Smooth muscle cell (in vitro differentiated cells): ENCODE results near the gene CCDC175. TPM values are rescaled to one million over a fixed set of nuclear protein-coding genes. Genes with fewer than 3 reads are reported as not detected.

Source experiments
- DNase-seq: peaks from one replicate; lab custom pipeline; 2025; ENCODE audit not compliant: unreplicated experiment; lab: John Stamatoyannopoulos, UW
- H2AFZ ChIP-seq: fragments of 200-600 bp; sonication (generic); 2 replicates; pipeline ENCODE4 v1.6.0; 2016; ENCODE audit warnings: antibody characterized with exemption, low read depth, mild to moderate bottlenecking
- H3F3A ChIP-seq: fragments of 200-600 bp; sonication (generic); 2 replicates; pipeline ENCODE4 v1.6.0; 2017; ENCODE audit warnings: antibody characterized with exemption, low read depth
- H3K27ac ChIP-seq: fragments of 200-600 bp; sonication (generic); 2 replicates; pipeline ENCODE4 v1.5.1; 2016; ENCODE audit warnings: low read depth, mild to moderate bottlenecking
- H3K27me3 ChIP-seq: fragments of 200-600 bp; sonication (generic); 2 replicates; pipeline ENCODE4 v1.6.1; 2016; ENCODE audit warnings: low read depth, mild to moderate bottlenecking
- H3K36me3 ChIP-seq: fragments of 200-600 bp; sonication (generic); 2 replicates; pipeline ENCODE4 v1.5.1; 2016; ENCODE audit warnings: low read depth
- H3K4me1 ChIP-seq: fragments of 200-600 bp; sonication (generic); 2 replicates; pipeline ENCODE4 v1.5.1; 2016; ENCODE audit warnings: low read depth
- H3K4me2 ChIP-seq: fragments of 200-600 bp; sonication (generic); 2 replicates; pipeline ENCODE4 v1.6.0; 2016; ENCODE audit warnings: mild to moderate bottlenecking
- H3K4me3 ChIP-seq: fragments of 200-600 bp; sonication (generic); 2 replicates; pipeline ENCODE4 v1.5.1; 2016; ENCODE audit warnings: mild to moderate bottlenecking
- H3K79me2 ChIP-seq: fragments of 200-600 bp; sonication (generic); 2 replicates; pipeline ENCODE4 v1.6.0; 2016; ENCODE audit warnings: low read depth, mild to moderate bottlenecking
- H3K9ac ChIP-seq: fragments of 200-600 bp; sonication (generic); 2 replicates; pipeline ENCODE4 v1.6.0; 2016; ENCODE audit warnings: low read depth
- H3K9me3 ChIP-seq: fragments of 200-600 bp; sonication (generic); replicated peaks from 2 replicates; pipeline ENCODE4 v1.5.1; 2016; ENCODE audit warnings: low read depth
- H4K20me1 ChIP-seq: fragments of 200-600 bp; sonication (generic); 2 replicates; pipeline ENCODE4 v1.6.0; 2016; ENCODE audit warnings: low read depth
- WGBS: methylation state at CpG from one replicate; pipeline ENCODE4 v1.1.7; 2016; ENCODE audit warnings: low lambda C conversion rate; 5-methylcytosine and 5-hydroxymethylcytosine counted together
- polyA plus RNA-seq: library from polyadenylated mRNA; unstranded; fragments of >200 nt; fragmentation: Nextera tagmentation; extraction: Ambion mirVana; gene quantifications from 2 replicates; pipeline ENCODE4 v1.2.1, GENCODE V29; 2016
- total RNA-seq: library from RNA; depleted of rRNA; stranded (reverse); fragments of >200 nt; gene quantifications from 2 replicates; pipeline ENCODE4 v1.2.3, GENCODE V29; 2014
- TF ChIP-seq, protein P1 (sequence below): fragments of 200-600 bp; sonication (generic); IDR thresholded peaks from 2 replicates; pipeline ENCODE4 v1.5.1; 2017; ENCODE audit warnings: borderline replicate concordance, mild to moderate bottlenecking, antibody characterized with exemption; ENCODE audit not compliant: insufficient read depth, poor library complexity, severe bottlenecking

The CCDC175 gene
- total and polyA plus RNA-seq, 2 experiments from 2014 or later, result not detected

DNA sequence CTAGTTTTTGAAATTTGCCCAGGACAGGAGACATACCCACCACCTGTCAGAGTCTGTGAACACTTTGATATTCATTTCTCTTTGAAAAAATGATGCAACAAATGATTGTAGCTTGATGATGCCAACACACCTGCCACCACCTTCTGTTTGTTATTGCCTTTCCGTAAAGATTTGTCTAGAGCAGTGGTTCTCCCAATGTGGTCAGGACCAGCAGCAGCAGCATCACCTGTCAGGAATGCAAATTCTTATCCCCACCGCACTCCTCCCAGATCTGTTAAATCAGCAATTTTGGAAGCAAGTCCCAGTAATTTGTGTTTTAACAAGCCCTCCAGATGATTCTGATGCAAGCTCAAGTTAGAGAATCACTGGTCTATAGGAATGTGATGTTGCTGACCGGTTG is 9.9 kb downstream of the CCDC175 start:
- Histone ChIP-seq H3K27me3 (peaks cover 9% of the 10 kb centered on the region), H3K27ac (no peak overlapping the region), H3K4me2 (no peak overlapping the region), H4K20me1 (no peaks in the 10 kb centered on the region), H3K36me3 (no peaks in the 10 kb centered on the region), H2AFZ (no peak overlapping the region), H3K4me1 (peaks cover 23% of the 10 kb centered on the region), H3K9ac (no peak overlapping the region), H3F3A (no peaks in the 10 kb centered on the region), H3K79me2 (no peaks in the 10 kb centered on the region), H3K9me3 (no peaks in the 10 kb centered on the region), H3K4me3 (no peak overlapping the region)
- DNase-seq, result no peak
- 74% methylated on average over 3 of the region's 3 CpGs for WGBS
- TF ChIP-seq, protein P1, sequence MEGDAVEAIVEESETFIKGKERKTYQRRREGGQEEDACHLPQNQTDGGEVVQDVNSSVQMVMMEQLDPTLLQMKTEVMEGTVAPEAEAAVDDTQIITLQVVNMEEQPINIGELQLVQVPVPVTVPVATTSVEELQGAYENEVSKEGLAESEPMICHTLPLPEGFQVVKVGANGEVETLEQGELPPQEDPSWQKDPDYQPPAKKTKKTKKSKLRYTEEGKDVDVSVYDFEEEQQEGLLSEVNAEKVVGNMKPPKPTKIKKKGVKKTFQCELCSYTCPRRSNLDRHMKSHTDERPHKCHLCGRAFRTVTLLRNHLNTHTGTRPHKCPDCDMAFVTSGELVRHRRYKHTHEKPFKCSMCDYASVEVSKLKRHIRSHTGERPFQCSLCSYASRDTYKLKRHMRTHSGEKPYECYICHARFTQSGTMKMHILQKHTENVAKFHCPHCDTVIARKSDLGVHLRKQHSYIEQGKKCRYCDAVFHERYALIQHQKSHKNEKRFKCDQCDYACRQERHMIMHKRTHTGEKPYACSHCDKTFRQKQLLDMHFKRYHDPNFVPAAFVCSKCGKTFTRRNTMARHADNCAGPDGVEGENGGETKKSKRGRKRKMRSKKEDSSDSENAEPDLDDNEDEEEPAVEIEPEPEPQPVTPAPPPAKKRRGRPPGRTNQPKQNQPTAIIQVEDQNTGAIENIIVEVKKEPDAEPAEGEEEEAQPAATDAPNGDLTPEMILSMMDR, result no peak

DNA sequence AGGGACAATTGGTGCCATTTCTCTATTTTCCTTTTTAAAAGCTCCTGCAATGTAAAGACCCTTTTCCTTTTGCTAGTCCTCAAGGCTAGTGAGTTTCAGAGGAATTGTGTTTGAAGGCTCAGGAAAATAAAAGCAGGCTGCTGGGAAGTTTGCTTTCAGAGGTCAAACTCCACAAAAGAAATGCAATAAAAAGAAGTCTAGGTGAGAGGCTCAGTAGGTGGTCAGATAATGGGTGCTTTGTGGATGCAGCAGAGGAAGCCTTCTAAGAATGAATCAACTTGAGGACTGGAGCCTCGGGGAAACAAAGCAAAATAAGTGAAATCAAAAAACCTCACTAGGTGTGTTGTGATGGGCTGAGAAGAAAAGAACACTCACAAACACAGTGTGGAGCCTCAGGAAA is 10.3 kb downstream of the CCDC175 start:
- Histone ChIP-seq H2AFZ (no peak overlapping the region), H3K36me3 (no peaks in the 10 kb centered on the region), H3K4me2 (no peak overlapping the region), H3K27ac (no peak overlapping the region), H3K4me1 (peaks cover 23% of the 10 kb centered on the region), H3K27me3 (peaks cover 9% of the 10 kb centered on the region), H3K9me3 (no peaks in the 10 kb centered on the region), H3K79me2 (no peaks in the 10 kb centered on the region), H4K20me1 (no peaks in the 10 kb centered on the region), H3K4me3 (no peak overlapping the region), H3F3A (no peaks in the 10 kb centered on the region), H3K9ac (no peak overlapping the region)
- TF ChIP-seq, protein P1, result no peak
- DNase-seq, result no peak
- 37% methylated on average over 1 of the region's 1 CpG for WGBS

DNA sequence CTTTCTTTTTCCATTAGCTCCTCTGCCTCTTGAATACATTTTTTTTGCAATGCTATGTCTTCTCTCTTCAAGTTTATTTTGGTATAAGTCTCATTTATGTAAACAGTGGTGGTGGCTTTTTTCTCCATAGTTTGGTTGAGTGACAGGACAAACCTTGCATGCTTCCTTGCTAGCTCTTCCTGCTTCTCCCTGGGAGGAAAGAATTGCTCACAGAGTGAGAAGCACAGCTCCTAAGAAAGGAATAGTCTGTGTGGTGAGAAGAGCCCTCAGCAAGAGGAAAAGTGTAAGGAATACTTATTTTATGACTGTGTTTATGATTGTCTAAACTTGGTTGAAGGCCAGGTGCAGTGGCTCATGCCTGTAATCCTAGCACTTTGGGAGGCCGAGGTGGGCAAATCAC is 11.5 kb downstream of the CCDC175 start:
- no peaks in the 10 kb centered on the region for H3K36me3 ChIP-seq
- no peak overlapping the region for H3K4me2 ChIP-seq
- H3K79me2 ChIP-seq, result no peaks in the 10 kb centered on the region
- H3K9ac ChIP-seq, result no peak overlapping the region
- DNase-seq, result no peak
- H3K27ac ChIP-seq, result no peak overlapping the region
- TF ChIP-seq, protein P1, result no peak
- no peak overlapping the region for H3K4me3 ChIP-seq
- 95% methylated on average over 1 of the region's 1 CpG for WGBS
- no peaks in the 10 kb centered on the region for H3K9me3 ChIP-seq
- peaks cover 9% of the 10 kb centered on the region for H3K27me3 ChIP-seq
- H4K20me1 ChIP-seq, result no peaks in the 10 kb centered on the region
- H2AFZ ChIP-seq, result no peak overlapping the region
- H3F3A ChIP-seq, result no peaks in the 10 kb centered on the region
- H3K4me1 ChIP-seq, result peaks cover 23% of the 10 kb centered on the region

DNA sequence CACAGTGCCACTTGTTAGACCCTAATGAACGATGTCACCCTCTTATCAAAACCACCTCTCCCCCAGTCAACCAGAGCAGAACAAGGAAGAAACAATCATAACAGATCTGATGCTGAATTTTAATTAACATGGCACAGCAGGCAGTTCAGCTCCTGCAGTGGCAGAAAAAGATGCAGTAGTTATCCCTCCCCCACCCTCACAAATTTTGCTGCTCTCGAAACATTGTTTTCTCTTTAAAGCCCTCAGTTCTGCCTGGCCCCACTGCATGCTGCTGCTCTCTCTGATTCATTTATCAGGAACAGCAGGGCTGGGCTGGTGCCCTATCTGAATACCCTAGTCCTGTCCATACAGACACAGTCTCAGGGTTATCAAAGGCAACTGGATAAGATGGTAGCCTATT is 12.2 kb downstream of the CCDC175 start:
- Histone ChIP-seq H3K27ac (no peak overlapping the region), H3K4me2 (no peak overlapping the region), H3K36me3 (no peaks in the 10 kb centered on the region), H3K79me2 (no peaks in the 10 kb centered on the region), H3K27me3 (peaks cover 9% of the 10 kb centered on the region), H4K20me1 (no peaks in the 10 kb centered on the region), H3K4me3 (no peak overlapping the region), H2AFZ (no peak overlapping the region), H3K4me1 (peaks cover 23% of the 10 kb centered on the region), H3K9ac (no peak overlapping the region), H3F3A (no peaks in the 10 kb centered on the region), H3K9me3 (no peaks in the 10 kb centered on the region)
- 44% methylated on average over 2 of the region's 2 CpGs for WGBS
- TF ChIP-seq, protein P1, result no peak
- DNase-seq, result no peak
